Glomerular endothelial cell (primary cell): ENCODE measurements around the gene CLIC3. TPM values are rescaled to one million over a fixed set of nuclear protein-coding genes. Genes with fewer than 3 reads are reported as not detected.

Experiments
- DNase-seq: peaks from one replicate; pipeline ENCODE4 v3.0.0-alpha.2; 2011; ENCODE audit warnings: low read depth, low spot score; ENCODE audit errors: extremely low read depth
- total RNA-seq: library from RNA; depleted of rRNA; stranded (reverse); fragments of >200 nt; gene quantifications from 2 replicates; pipeline ENCODE4 v1.2.3, GENCODE V29; 2015

Gene CLIC3
- total RNA-seq, 1 donor from 2014 or later = 2.3 TPM

DNA sequence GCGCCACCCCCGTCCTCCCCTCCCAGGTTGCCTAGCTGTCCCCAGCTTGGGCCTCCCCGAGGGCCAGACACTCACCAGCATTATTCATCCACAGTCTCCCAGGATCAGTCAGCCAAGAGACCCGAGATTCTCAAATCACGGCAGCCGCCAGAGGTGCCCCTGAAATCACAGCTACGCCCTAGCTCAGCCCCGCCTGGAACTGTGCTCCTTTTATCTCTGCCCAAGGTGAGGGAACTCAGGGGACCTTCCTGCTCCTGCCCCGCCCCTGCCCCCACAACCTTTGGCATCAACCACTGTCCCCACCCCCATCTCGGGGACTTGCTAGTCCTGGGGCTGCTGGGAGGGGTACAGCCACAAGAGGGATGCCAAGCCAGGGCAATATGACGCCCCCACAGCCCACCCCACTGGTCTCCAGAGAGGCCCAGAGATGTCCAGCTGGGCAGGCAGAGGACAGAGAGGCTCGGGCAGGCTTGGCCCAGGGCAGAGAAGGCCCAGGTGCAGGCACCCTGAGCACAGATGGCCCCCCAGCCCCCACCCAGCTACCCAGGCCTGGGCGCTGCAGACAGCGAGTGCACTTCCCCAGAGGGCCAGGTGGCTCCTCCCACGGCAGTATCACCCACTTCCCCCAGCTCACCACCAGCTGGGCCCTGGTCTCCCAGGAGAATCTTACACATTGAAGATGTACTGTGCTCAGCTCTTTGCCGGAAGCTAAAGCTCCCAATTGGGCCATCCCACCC lies 35.7 kb upstream of the CLIC3 start, which contains the start of gene FUT7:
Gene FUT7 (minus strand): TSS at position 185 of the 737 bp plus-strand sequence. CDS start 97 bp downstream, at position 88.
- no peak for DNase-seq

DNA sequence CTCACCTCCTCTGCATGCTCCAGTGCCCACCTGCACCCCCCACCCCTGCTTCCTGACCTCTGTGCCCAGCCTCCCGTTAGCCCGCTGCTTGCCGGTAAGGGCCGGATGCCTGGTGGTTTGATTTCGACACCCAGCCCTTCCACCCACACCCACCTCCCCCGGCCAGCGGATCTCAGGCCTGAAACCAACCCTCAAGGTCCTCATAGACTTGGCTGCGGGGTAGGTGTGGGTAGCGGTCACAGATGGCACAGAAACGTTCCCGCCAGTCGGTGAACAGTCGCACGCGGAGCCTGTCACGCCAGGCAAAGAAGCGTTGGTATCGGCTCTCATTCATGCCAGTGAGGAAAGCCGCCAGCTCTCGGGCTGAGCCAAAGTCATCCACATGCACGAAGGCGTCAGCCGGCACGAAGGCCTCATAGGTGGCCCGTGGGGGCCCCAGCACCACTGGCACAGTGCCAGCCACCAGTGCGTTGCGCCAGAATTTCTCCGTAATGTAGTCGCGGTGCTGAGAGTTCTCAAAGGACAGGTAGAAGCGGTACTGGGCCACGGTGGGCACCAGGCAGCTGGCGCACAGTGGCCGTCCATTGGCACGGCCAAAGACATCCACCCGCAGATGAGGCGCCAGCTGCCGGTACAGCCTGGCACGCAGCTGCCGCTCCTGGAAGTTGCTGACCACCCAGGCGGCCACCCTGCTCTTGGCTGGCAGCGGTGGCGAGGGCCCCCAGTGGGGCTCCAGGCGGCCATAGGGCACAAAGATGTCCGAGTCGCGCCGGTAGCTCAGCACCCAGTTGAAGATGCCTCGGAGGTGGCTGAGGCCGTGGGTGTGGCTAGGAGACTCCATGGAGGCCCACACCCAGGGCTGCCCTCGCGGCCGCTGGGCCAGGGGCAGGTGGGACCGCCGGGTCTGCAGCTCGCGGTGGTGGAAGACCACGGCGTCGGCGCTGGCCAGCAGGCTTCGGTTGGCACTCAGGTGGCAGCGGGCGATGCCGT lies 34.5 kb upstream of the CLIC3 start:
- DNase-seq = no peak

DNA sequence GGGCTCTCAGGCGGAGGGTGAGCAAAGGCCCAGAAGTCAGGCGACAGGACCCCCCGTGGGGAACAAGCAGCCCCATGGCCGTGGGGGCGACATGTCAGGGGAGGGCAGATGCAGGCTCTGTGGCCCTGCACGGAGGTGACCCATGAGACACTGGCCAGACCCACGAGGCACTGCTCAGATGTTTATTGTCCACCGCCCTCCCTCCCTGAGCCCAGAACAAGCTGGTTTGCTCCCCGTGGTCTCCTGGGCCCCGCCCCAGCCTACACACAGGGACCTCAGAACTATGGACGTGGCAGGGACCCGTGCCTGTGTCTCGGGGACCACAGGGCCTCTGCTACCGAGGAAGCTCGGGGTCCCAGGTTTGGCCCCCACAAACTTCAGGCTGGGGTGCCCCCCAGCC lies 33.6 kb upstream of the CLIC3 start:
- no peak for DNase-seq

DNA sequence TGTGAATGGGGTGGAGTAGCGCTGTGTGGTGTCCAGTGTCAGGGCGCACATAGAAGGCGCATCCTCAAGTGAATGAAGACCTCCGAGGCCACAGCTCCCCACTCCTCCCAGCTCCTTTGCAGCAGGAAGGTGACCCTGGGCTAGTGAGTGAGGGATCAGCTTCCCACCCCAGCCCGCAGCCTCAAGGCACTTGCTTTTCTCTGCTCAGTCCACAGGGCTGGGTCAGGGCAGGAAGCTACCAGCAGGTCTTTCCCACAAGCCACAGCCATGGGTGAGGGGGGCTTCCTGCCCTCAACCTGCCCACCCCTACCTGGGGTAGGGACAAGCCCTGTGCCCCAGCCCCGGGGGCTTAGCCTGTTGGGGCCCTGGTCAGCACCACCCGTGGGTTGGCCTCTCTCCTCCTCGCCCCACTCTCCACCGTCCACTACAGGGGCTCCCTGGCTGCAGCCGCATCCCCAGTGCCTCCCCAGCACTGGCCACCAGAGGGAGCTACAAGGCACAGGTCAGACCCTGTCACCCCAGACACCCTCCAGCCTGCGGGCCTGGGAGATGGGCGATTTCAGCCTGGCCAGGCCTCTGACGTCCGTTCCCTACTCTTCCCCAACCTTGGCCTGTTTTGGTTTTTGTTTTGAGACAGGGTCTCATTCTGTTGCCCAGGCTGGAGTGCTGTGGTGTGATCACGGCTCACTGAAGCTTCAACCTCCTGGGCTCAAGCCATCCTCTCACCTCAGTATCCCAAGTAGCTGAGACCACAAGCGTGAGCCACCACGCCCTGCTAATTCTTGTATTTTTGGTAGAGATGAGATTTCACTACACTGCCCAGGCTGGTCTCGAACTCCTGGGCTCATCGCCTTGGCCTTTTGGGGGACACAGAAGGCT lies 32.9 kb upstream of the CLIC3 start:
- no peak for DNase-seq

DNA sequence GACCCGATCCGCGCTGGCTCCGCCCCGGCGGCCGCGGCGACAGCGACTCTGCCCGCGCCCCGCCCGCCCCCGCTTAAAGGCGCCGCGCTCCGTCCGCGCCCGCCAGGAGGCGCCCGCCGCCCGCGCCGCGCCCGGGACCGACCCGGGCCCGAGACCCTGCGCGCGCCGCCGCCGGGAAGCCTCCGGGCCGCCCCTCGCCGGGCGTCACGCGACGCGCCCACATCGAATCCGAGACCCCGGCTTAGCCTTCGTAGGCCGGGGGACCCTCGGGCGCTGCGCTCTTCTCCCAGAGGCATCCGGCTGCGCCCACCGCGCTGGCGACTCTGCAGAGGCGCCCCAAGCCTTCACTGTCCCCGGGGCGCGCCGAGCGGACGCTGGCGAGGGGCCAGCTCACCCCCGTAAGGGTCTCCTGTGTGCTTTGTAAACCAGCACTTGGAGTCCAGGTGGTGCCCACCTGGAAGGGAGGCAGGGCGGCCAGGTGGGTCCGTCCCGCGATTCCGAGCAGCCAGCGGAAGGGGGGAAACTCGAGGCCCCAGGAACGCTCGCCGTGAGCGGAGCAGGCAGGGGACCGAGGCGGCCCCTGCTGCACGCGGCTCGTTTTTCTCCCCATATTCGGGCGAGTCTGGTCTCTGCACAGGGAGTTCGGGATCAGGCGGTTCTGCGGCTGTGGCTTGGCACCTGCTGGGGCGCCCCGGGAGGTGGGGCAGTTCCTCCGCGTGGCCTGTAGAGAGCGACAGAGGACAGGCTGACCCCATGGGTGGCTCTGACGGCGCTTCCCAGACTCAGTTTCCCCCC lies 32.1 kb upstream of the CLIC3 start:
- DNase-seq = no peak

DNA sequence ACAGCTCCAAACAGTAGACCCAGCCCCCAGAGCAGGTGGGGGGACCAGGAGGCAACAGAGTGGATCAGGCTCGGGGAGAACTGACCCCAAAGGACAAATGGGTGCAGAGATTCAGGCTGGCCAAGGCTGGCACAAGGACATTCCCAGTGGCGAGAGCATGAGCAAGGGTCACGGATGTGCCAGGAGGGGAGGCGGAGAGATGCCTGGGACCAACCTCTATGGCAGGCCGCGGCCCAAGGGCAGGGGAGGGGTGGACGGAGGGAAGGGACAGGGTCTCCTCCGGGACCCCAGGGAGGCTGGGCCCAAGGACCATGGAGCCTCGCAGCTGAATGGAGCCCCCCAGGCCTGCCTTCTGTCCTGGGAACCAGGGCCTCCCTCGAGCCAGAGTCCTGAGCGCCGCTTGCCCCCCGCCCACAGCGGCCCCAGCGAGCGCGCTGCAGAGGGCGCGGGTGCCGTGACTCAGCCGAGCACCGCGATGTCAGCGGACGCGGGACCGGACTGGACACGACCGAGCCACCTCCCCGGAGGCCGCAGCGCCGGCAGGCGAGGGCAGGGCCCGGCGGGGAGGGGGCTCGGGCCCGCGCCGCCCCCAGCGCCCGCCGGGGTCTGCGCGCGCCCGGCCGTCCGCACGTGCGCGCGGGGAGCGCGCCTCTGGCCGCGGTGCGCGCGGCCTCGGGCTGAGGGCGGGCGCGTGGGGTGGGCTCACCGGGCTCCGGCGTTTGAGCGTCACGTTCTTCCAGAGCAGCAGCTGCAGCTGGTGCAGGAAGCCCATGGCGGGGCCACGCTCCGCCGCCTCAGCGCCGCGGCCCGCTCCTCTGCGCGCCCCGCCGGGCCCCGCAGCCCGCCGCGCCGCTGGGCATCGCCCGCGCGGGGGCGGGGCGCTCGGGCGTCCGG lies 31.2 kb upstream of the CLIC3 start, which contains the start of gene ABCA2:
Gene ABCA2 (minus strand): TSS at position 869 of the 894 bp plus-strand sequence. CDS start 97 bp downstream, at position 772.
- no peak for DNase-seq

DNA sequence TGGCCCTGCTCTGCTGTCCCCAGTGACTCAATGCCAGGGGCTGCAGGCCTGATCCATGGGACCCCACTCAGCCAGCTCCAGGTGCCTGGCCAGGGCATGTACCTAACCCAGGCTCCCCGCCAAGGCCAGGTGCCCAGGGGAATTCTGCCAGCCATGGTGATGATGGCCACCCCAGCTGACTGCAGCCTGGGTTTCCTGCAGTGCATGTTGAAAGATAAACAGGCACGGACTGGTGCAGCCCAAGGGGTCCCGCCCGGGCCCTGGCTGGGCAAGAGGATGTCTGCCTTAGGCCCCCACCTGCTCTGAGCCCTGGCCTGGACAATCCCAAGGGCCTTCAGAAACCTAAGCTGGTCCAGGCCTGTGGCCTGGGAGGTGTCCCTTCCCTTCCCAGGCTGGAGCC lies 30.5 kb upstream of the CLIC3 start:
- DNase-seq = no peak

DNA sequence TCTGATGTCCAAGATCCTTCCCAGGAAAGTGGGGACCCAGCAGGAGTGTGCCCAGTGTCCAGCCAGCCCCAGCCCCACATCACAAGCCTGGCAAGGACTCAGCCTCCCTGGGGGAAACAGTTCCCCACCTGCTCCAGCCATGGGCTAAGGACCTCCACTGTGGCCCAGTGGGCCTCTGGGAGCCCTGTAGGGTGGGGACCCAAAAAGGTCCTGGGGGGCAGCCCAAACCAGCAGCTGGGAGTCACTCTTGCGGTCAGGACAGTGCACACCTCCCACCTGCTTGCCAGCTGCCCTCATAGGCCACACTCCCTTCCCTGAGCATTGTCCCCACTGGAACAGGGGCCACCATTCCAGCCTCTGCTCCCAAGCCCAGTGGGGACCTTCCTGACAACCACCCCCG lies 30.0 kb upstream of the CLIC3 start:
- no peak for DNase-seq

DNA sequence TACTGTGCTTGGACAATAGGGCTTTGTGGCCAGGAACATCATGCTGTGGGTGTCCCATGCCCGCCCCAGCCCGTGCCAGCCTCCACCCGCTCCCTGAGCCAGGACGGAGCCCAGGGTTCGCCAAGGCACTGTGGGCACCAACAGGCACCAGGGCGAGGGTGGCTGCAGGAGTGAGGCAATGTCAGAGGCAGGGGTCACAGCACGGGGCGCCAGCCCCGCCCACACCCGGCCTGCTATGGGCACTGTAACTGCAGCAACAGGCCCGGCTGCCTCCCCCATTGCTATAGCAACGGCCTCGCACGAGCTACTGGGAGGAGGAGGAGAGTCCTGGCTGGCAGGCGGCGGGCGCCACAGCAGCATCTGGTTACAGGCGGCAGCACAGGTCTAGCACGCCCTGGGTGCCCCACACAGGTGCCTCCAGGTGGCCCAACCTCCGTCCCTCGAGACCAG lies 29.2 kb upstream of the CLIC3 start:
- no peak for DNase-seq

DNA sequence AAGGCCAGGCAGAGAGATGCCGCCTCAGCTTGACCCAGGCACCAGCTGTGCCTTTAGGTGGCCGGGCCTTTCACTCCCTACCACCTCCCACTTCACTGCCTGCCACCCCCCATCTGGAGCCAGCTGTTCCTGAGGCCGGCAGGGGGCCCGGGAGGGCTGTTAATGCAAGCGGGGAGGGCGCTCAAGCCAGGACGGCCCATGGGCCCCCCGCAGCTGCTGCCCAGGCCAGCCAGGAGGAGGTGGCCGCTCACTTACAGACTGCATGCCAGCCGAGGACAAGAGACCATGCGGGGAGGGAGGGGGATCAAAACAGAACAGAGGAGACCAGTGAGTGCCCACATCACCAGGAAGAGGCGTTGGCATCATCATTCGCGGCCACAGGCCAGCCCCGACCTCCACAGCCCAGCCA lies 27.2 kb upstream of the CLIC3 start:
- no peak for DNase-seq

DNA sequence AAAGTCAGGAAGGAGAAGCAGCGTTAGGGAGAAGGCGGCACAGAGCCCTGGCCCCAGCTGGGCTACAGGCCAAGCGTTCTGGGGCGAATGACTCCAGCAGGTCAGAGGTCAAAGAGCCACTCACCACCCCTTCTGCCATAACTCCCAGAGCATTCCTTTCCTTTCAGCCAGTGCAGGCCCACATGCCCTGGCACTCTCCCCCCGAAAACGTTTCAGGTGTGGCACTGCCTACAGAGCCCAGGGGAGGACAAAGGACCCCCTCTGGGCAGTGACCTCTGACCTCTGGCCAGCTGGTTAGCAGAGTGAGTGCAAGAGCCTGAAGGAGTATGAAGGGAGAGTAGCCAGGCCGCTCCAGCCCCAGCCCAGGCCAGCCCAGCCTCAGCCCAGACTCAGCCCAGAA lies 26.8 kb upstream of the CLIC3 start:
- no peak for DNase-seq

DNA sequence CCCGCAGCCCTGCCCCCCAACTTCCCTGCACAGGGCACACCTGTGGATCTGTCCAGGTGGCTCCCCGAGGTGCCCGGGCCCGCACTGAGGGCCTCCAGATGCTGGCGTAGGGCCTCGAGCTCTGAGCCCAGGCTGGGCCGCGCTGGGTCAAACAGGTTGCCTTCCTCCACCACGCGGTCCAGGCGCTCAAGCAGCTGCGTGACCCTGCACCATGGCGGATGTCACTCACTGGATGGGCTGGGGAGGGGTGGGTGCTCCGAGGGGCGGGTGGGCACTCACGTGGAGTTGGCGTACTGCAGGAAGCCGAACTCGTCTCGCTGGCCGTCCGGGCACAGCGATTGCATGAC lies 26.3 kb upstream of the CLIC3 start:
- DNase-seq = no peak

DNA sequence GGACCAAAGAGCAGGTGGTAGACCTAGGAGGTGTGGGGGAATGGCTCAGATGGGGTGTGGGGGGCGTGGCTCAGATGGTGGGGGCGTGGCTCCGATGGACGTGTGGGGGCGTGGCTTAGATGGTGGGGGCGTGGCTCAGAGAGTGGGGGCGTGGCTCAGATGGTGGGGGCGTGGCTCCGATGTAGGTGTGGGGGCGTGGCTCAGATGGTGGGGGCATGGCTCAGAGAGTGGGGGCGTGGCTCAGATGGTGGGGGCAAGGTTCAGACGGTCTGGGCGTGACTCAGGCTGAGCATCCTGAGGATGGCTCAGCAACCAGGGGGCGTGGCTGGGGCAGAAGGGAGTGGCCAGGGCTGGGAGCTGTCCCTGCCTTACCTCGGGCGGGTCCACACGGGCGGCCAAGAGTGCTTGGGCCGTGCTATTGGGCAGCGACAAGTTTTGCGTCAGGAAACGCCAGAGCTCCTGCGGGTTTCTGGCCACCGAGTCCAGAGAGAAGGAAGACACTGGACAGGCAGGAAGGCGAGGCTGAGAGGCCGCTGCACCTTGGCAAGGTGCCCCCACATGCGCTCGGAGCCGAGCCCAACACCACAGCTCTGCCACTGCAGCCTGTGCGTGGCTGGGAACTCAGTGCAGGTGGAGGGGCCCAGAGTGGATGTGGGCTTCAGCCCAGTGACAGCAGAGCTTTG lies 25.8 kb upstream of the CLIC3 start:
- DNase-seq = no peak

DNA sequence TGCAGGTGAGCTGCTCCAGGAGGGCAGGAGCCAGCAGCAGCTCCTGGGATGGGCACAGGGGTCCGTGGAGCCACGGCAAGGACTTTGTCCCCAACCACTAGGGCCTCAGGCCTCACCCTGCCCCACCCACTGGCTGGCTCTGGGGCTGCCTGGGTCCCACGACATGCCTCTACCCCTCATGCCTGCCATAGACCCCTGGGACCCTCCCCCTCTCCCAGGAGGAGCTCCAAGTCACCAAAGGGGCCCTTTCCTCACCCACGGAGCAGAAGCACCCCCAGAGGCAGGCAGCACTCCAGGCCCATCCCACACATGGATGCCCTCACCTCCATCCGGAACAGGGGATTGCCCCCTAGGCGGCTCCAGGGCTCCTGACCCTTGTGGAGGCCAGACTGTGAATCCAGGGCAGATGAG lies 25.2 kb upstream of the CLIC3 start:
- DNase-seq = no peak

DNA sequence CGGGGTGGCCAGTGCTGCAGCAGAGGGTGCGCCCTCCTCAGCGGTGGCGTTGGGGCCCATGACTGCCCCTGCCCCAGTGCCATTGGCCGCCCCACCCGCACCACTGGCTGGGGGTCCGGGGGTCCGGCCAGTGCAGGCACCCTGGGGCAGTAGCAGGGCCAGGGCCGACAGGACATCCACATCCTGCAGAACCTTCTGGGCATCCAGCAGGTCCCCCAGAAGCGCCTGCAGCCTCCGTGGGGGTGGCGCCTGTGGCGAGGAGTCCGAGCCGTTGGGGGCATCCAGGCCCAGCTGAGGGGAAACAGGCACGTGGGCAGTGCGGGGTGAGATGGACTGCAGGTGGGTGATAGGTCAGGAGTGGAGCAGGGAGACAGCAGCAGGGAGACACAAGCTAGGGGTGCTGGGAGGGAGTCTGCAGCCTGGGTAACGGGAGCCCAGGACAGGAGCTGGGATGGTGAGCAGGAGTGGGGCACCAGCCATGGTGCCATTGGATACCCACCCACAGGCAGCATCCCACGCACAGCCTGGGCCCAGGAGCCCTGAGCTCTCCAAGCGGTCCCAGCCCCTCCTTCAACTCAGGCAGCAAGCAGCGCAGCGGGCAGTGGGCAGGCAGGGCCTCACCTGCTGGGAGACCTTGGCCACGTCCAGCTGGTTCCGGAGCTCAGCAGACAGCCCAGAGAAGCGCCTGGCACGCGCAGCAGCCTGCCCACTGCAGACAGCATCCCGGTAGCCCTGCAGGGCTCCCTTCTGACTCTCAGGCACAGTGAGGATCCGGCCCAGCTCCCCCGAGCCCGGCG lies 24.6 kb upstream of the CLIC3 start:
- DNase-seq = no peak

DNA sequence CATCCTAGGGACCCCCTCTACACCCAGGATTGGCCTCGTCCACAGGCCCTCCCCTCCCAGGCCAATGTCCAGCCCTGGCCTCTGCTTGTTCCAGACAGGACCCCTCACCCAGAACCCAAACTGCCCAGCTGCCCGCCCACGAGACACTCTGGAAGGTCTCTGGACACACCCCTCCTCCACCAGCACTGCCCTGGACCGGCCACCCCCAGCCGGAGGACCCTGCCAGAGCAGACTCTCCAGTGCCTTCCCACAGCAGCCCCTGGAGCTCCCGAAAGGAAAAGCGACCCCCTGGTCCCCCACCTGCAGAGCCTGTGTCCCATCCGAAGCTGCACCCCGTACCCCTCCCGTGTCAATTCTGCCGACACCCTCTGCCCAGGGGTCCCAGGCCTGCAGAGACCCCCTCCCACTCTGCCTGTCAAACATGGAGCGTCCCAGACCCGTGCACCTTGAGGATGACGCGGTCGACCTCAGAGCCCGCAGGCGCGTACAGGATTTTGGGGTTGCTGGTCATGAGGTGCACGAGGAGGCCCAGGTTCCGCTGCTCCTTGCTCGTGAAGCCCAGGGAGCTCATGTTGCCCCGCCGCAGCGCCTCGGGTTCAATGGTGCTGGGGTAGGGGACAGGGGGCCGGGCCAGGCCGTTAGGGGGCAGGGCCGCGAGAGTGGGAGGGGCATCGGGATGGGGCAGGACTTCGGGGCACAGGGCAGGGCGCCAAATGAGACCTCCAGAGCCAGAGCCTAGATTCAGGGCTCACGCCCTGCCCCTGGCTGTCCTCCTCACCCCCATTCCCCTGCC lies 23.7 kb upstream of the CLIC3 start:
- DNase-seq = no peak
